H1 (cell line): ENCODE results near the gene ANAPC13. TPM values are rescaled to one million over a fixed set of nuclear protein-coding genes. Genes with fewer than 3 reads are reported as not detected.

ENCODE experiments used
- CBX5 ChIP-seq: fragments of 300-800, 300-1000 bp; sonication (generic); IDR thresholded peaks from 2 replicates; pipeline ENCODE4 v1.7.1; 2016; ENCODE audit warnings: antibody characterized with exemption, low read length, low read depth
- CEBPB ChIP-seq: IDR thresholded peaks from 2 replicates; pipeline ENCODE4 v1.6.1; 2012; ENCODE audit warnings: low read depth, low read length
- CHD2 ChIP-seq: IDR thresholded peaks from 2 replicates; pipeline ENCODE4 v1.6.1; 2012; ENCODE audit warnings: low read length, improper control_type of control experiment
- HDAC2 ChIP-seq, 2 experiments: fragments of 300-600 bp in 1 of 2; sonication (generic) in 1 of 2; IDR thresholded peaks; 2 replicates each; pipeline ENCODE4 v1.6.1; 2011 to 2012; ENCODE audit warnings: low read depth in 2 of 2, low read length in 2 of 2, mild to moderate bottlenecking in 2 of 2, moderate library complexity in 2 of 2, borderline replicate concordance in 1 of 2, inconsistent platforms in 1 of 2
- KDM5A ChIP-seq: fragments of 200-600 bp; IDR thresholded peaks from 2 replicates; pipeline ENCODE4 v1.7.1; 2012; ENCODE audit warnings: mild to moderate bottlenecking, low read length, inconsistent platforms, mixed read lengths
- SAP30 ChIP-seq: fragments of 300-600 bp; sonication (generic); IDR thresholded peaks from 2 replicates; pipeline ENCODE4 v1.7.1; 2012; ENCODE audit warnings: low read length, moderate library complexity, mild to moderate bottlenecking, inconsistent platforms; ENCODE audit not compliant: insufficient read depth, insufficient replicate concordance
- ZNF274 ChIP-seq: IDR thresholded peaks from 2 replicates; pipeline ENCODE4 v1.7.0; 2012; ENCODE audit warnings: low read length, borderline replicate concordance; ENCODE audit errors: extremely low read depth
- polyA plus RNA-seq, 7 experiments: library from polyadenylated mRNA; depleted of rRNA in 3 of 7; stranded (reverse) in 5 of 7; unstranded in 2 of 7; fragments of >200 nt in 5 of 7; fragments of 200-250 nt in 2 of 7; gene quantifications; 1 replicate in 5 of 7; 2 replicates in 1 of 7; 4 replicates in 1 of 7; pipeline versions ENCODE4 v1.2.1 to v1.2.3, GENCODE V29; 2011 to 2013; ENCODE audit warnings: missing spikeins in 2 of 7, mixed read lengths in 2 of 7
- total RNA-seq: library from RNA; stranded (reverse); fragmentation: NEBNext Ultra II Directional; extraction: Animal tissue kit (Norgen Biotek cat#: 25700); gene quantifications from 2 replicates; pipeline ENCODE4 v1.2.1, GENCODE V29; 2021
- TF ChIP-seq, protein P1 (sequence below): IDR thresholded peaks from 2 replicates; pipeline ENCODE4 v1.6.1; 2012; ENCODE audit warnings: inconsistent platforms

ANAPC13 gene
- total and polyA plus RNA-seq, 2 of the 8 experiments (the other 6 are each of a cell fraction or from before 2014, with no cell fraction given): 33.3 to 34.0 TPM

DNA sequence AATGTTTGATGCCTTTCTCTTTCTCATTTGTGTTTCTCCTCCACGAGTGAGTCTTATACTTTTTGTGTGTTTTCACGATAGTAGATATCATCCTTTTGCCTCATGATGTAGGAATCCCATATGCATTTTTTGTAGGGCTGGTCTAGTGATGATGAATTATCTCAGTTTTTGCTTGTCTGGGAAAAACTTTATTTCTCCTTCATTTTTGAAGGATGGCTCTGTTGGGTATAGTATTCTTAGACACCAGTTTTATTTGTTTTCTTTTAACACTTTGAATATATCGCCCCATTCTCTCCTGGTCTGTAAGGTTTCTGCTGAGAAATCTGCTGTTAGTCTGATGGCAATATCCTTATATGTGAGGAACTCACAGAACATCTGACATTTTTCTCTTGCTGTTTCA is 18.3 kb upstream of the ANAPC13 start (continued):
- TF ChIP-seq HDAC2 (IDR thresholded peaks at IDR 0.05; ENCODE audit: borderline replicate concordance in 1 of 2, low read depth in 2 of 2, low read length in 2 of 2) (no peak), SAP30 (no peak), ZNF274 (no peak), KDM5A (no peak), CEBPB (no peak), CHD2 (no peak), CBX5 (no peak)
- TF ChIP-seq, protein P1, sequence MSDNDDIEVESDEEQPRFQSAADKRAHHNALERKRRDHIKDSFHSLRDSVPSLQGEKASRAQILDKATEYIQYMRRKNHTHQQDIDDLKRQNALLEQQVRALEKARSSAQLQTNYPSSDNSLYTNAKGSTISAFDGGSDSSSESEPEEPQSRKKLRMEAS: no peak
